Coronary artery (tissue), 2 donors: ENCODE measurements around the gene IL20RA.
"Not testable (repeated sequence)": the region's sequence is repeated elsewhere in the genome, so short reads cannot be mapped to it uniquely, and the experiment has no call there.

Experiments
- DNase-seq: peaks from one replicate; pipeline ENCODE4 v3.0.0-alpha.2; 2017; ENCODE audit warnings: low spot score
- H3K27ac ChIP-seq, 2 donors: fragments of 200-600 bp; sonication (generic); one replicate each; pipeline ENCODE4 v1.5.1; 2016 to 2019
- H3K4me3 ChIP-seq: fragments of 200-600 bp; sonication (generic); 2 replicates; pipeline ENCODE4 v1.5.1; 2016; ENCODE audit warnings: mild to moderate bottlenecking, moderate library complexity
- TF ChIP-seq, protein P1 (sequence below): fragments of 200-600 bp; sonication (generic); IDR thresholded peaks from one replicate; pipeline ENCODE4 v1.5.1; 2019; ENCODE audit warnings: antibody characterized with exemption

The IL20RA gene

GRCh38 chr6:136967876-136968752 lies 76.7 kb downstream of the IL20RA start:
- TF ChIP-seq, protein P1, sequence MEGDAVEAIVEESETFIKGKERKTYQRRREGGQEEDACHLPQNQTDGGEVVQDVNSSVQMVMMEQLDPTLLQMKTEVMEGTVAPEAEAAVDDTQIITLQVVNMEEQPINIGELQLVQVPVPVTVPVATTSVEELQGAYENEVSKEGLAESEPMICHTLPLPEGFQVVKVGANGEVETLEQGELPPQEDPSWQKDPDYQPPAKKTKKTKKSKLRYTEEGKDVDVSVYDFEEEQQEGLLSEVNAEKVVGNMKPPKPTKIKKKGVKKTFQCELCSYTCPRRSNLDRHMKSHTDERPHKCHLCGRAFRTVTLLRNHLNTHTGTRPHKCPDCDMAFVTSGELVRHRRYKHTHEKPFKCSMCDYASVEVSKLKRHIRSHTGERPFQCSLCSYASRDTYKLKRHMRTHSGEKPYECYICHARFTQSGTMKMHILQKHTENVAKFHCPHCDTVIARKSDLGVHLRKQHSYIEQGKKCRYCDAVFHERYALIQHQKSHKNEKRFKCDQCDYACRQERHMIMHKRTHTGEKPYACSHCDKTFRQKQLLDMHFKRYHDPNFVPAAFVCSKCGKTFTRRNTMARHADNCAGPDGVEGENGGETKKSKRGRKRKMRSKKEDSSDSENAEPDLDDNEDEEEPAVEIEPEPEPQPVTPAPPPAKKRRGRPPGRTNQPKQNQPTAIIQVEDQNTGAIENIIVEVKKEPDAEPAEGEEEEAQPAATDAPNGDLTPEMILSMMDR: peak; percentile 35
- Histone ChIP-seq H3K27ac (no peak overlapping the region), H3K4me3 (no peak overlapping the region)
- DNase-seq: no peak

DNA sequence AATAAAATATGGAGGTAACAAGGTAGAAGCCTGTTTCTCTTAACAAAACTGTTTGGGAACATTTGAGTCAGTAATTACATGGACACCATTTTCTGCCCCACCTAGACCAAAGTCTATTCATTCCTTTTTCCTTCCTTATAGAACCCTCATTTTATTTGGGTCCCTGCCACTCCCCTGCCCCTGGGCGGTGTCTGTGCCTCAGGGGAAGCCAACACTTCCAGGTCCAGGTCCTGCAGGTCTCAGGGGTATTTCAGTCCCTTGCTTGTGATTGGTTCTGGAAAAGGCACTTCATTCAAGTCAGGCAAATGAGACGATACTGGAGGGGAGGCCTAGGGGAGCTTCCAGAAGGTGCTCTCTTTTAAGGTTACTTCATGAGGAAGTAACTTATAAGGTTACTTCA lies 80.4 kb downstream of the IL20RA start:
- H3K4me3 ChIP-seq: no peak overlapping the region
- H3K27ac ChIP-seq: no peak overlapping the region
- no peak for DNase-seq
- TF ChIP-seq, protein P1: no peak

DNA sequence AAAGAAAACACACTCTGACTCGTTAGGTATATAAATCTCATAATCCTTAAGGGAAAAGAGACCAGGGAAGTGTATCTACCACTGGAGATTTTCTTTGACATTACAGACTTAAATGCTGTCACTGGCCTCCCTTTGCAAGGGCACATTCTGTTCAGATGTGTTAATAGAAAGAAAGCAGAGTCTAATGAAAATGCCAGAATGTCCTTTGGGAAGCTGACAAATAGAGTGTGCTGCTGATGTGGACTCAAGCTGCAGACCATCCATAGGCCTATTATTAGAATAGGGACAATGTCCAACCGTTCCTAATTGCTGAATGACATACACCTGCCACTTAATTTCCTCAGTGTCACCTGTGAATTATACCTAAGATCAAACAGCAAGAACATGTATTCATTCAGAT lies 81.5 kb downstream of the IL20RA start:
- Histone ChIP-seq H3K27ac (no peak overlapping the region), H3K4me3 (no peak overlapping the region)
- DNase-seq: no peak
- TF ChIP-seq, protein P1: no peak

- no peak for DNase-seq
- TF ChIP-seq, protein P1: no peak
- Histone ChIP-seq H3K27ac (no peak overlapping the region), H3K4me3 (no peak overlapping the region)
These were observed 82.1 kb downstream of the IL20RA start for GRCh38 chr6:136962661-136963060.

DNA sequence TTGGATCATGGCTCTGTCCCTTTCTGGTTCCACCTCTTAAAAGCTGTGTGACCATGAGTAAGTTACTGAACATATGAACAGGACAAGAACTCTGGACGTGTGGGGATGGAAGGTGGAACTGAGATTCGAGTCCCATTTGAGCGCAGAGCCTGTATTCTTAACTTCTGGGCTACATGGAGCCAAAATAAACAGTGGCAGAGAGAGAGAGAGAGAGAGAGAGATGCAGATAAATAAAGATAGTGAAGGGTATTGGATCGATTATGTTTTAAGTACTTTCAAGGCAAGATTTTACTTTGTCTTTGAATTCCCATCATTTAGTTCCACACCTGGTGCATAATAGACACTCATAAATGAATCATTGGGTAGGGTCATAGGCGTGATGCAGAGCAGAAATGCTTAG lies 82.9 kb downstream of the IL20RA start:
- DNase-seq: no peak
- H3K4me3 ChIP-seq: no peak overlapping the region
- no peak overlapping the region for H3K27ac ChIP-seq
- TF ChIP-seq, protein P1: no peak

GRCh38 chr6:136960781-136961180 lies 84.0 kb downstream of the IL20RA start:
- TF ChIP-seq, protein P1: no peak
- DNase-seq: no peak
- no peak overlapping the region for H3K27ac ChIP-seq
- no peak overlapping the region for H3K4me3 ChIP-seq

- DNase-seq, H3K27ac ChIP-seq, H3K4me3 ChIP-seq: not testable (repeated sequence)
These were observed 84.8 kb downstream of the IL20RA start for GRCh38 chr6:136959935-136960334.
